Germinal center (tissue), 1 donor: ENCODE measurements around the gene ELN.
A peak's percentile ranks its signal among the peaks of the same experiment; 100 is the strongest.

Source experiments
- DNase-seq: peaks from one replicate; pipeline ENCODE4 v3.0.0; 2012; ENCODE audit warnings: mixed read lengths, low spot score

Gene ELN

GRCh38 chr7:74061840-74062539, 34.0 kb downstream of the ELN start:
- peak; percentile 74 for DNase-seq

- no peak for DNase-seq
Measured at GRCh38 chr7:74063223-74063641, 35.3 kb downstream of the ELN start.

GRCh38 chr7:74063646-74064045, 35.7 kb downstream of the ELN start:
- no peak for DNase-seq

DNA sequence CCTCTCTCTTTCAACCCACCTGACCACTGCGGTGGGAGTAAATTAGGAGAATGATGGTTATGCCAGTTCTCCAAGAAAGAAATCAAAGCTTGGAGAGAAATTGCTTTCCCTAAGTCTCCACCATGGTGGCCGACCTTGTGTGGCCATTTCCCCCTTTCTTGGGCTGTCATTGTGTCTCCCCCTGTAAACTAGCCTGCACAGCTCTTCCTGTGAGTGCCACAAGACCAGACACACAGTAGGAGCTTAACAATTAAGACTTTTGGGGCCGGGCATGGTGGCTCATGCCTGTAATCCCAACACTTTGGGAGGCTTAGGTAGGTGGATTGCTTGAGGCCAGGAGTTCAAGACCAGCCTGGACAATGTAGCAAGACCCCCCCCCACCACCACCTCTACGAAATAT, 36.7 kb downstream of the ELN start:
- DNase-seq = no peak

GRCh38 chr7:74066626-74067025, 38.7 kb downstream of the ELN start:
- no peak for DNase-seq

DNA sequence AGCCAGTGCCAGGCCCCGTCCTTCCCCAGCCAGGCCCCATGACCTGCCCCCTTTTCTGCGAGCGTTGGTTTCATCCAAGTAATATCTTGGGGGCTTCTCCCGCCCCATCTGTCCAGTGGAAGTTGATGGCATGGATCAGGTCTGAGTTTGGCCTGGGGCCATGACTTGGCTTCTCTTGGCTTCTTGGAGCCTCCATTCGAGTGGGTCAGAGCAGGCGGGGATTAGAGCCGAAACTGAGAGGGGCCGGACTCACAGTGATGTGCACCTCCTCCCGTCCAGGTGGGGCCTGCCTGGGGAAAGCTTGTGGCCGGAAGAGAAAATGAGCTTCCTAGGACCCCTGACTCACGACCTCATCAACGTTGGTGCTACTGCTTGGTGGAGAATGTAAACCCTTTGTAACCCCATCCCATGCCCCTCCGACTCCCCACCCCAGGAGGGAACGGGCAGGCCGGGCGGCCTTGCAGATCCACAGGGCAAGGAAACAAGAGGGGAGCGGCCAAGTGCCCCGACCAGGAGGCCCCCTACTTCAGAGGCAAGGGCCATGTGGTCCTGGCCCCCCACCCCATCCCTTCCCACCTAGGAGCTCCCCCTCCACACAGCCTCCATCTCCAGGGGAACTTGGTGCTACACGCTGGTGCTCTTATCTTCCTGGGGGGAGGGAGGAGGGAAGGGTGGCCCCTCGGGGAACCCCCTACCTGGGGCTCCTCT, 40.6 kb downstream of the ELN start:
- no peak for DNase-seq

- DNase-seq = no peak
Measured at GRCh38 chr7:74069086-74069541, 41.1 kb downstream of the ELN start.

- no peak for DNase-seq
Measured at GRCh38 chr7:74069790-74070618, 42.0 kb downstream of the ELN start.

- no peak for DNase-seq
Measured at GRCh38 chr7:74070619-74070921, 42.6 kb downstream of the ELN start.

DNA sequence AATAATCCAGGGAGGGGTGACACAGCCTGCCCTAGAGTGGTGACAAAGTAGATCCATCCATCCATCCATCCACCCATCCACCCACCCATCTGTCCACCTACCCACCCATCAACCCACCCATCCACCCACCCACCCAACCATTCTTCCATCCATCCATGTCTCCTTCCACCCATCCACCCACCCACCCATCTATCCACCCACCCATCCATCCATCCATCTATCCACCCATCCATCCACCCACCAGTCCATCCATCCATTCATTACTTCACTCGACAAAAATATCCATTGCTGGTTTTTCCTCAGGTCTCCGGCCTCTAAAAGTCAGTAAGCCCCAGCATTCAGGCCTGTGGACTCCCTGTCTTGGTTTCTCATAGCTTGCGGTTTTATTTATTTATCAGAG, 43.1 kb downstream of the ELN start:
- DNase-seq = no peak

DNA sequence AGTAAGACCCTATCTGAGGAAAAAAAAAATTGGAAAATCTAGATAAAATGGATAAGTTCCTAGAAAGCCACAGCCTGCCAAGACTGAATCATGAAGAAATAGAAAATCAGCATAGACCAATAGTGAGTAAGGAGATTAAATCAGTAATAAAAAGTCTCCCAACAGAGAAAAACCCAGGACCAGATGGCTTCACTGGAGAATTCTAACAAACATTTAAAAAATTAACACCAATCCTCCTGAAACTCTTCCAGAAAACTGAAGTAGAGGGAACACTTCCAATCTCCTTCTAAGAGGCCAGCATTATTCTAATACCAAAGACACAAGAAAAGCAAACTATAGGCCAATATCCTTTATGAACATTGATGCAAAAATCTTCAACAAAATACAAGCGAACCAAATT, 46.8 kb downstream of the ELN start:
- DNase-seq = no peak

- DNase-seq = no peak
Measured at GRCh38 chr7:74078461-74078860, 50.5 kb downstream of the ELN start.

- DNase-seq = no peak
Measured at GRCh38 chr7:74082770-74083116, 54.8 kb downstream of the ELN start.

GRCh38 chr7:74083117-74083876, 55.3 kb downstream of the ELN start, which contains the start of gene LIMK1:
Gene LIMK1, plus strand, starts transcription at chr7:74083804. Its CDS starts 187 bp downstream, at chr7:74083991.
- DNase-seq = peak; percentile 97

- no peak for DNase-seq
Measured at GRCh38 chr7:74083928-74084721, 56.2 kb downstream of the ELN start.

DNA sequence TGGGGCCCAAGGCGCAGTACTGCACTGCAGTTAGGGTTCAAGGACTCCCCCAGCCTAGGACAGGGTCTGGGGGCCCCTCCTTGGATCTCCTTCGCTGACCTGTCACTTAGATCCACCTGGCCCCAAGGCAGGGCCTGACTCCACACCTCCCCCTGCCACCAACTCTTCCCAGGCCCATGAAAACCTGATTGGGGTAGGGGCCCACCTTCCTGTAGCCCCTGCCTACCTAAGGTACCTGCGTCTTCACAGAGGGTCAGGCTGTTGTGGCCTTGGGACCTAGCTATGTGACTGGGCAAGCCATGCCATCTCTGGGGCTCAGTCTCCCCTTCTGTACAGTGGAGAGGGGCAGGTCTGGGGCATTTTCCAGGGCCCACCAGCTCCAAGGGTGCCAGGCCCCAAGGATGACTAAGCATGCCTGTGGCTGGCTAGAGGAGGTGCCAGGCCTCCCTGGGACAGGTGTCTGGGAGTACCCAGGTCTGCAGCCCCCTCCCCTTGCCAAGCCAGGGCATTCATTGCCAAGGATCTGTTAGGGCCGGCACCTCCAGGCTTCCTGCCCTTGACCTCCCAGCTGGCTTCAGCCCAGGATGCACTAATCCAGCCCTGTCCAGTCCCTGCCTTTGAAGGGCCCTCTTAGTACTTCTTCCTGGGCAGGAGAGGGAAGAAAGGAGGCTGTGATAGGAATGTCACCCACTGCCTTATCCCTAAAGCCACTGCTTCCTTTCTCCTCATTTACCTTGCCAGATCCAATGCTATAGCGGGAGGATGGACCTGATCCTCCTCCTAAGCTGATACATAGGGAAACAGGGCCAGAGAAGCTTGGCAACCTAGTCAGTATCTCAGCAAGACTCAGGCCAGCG, 57.0 kb downstream of the ELN start:
- DNase-seq = no peak

GRCh38 chr7:74087791-74088453, 59.9 kb downstream of the ELN start:
- DNase-seq = no peak

DNA sequence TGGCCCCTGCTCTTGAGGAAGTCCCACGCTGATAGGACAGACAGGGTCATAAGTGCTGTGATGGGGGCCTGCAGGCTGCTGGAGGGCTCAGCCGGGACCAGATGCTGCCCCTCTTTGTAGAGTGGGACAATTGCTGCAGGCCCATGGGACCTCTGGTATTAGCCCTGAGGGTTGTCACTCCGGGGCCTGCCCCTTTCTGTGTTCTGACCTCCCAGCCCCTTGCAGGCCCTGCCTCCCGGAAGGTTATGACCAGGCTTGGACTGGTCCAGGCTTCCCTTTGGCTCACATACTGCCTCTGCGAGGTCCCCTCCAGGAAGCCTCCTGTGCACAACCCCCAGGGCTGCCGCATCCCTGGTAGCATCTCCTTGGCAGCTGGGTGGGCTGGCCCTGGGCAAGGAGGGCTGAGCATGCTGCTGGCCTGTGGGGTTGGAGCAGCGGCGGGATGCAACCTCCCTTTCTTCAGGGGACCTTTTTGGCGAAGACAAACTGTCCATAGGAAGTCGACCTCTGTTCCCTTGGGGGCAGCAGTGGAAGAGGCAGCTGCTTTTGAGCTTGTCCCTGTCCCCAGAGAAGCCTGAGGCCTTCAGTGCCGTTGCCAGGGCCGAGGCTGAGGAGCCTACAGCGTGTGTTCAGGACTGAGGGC, 64.5 kb downstream of the ELN start:
- peak; percentile 30 for DNase-seq

DNA sequence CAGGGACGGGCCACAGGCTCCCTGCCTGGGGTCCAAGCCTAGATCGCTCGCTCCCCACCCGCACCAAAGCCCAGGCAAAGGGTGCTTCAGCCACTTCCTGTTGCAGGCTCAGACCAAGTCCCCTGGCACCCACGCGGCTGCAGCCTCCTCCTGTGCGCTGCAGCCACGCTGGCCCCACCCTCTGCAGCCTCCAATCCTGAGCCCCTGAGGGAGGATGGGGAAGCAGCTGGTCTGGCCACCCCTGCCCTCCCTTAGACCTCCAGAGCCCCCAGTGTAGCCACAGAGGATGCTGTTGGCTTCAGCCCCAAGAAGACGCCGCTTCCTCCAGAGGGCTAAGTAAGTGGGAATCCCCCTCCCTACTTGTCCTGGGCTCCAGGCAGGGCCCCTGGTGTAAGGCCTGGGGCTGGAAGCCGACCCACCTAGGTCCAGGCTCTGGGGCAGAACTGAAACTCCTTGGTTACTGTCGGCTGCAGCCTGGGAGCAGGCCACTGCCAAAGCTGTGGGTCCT, 65.0 kb downstream of the ELN start:
- peak; percentile 71 for DNase-seq
